Small intestine (tissue), 7 donors: Measurements from ENCODE around the gene MBD5. TPM values are rescaled to one million over a fixed set of nuclear protein-coding genes. Genes with fewer than 3 reads are reported as not detected.

ENCODE experiments used
- DNase-seq, 2 donors: peaks; one replicate each; pipeline versions ENCODE4 v3.0.0 to v3.0.0-alpha.2; 2013
- FAIRE-seq: peaks from 2 replicates; lab custom pipeline; 2012; peaks lifted over from hg19 to GRCh38; lab: Jason Lieb, UNC
- H3K27ac ChIP-seq, 3 donors: one replicate each; pipeline ENCODE4 v1.5.1; 2013; ENCODE audit warnings: low read length in 2 of 3, mild to moderate bottlenecking in 2 of 3, control low read depth in 1 of 3, inconsistent platforms in 1 of 3, low read depth in 1 of 3, moderate library complexity in 1 of 3
- H3K27me3 ChIP-seq, 3 donors: one replicate each; pipeline ENCODE4 v1.6.1; 2013; ENCODE audit warnings: low read length in 3 of 3, inconsistent platforms in 1 of 3; ENCODE audit not compliant: control insufficient read depth in 3 of 3, insufficient read depth in 3 of 3
- H3K36me3 ChIP-seq, 3 donors: one replicate each; pipeline ENCODE4 v1.6.1; 2013; ENCODE audit warnings: low read length in 3 of 3, inconsistent platforms in 1 of 3, low read depth in 1 of 3, mild to moderate bottlenecking in 1 of 3, moderate library complexity in 1 of 3; ENCODE audit not compliant: control insufficient read depth in 3 of 3, insufficient read depth in 2 of 3
- H3K4me1 ChIP-seq, 3 donors: one replicate each; pipeline ENCODE4 v1.6.1; 2013; ENCODE audit warnings: low read length in 2 of 3, inconsistent platforms in 1 of 3, low read depth in 1 of 3, mild to moderate bottlenecking in 1 of 3, moderate library complexity in 1 of 3; ENCODE audit not compliant: control insufficient read depth in 3 of 3, insufficient read depth in 2 of 3
- H3K4me3 ChIP-seq, 3 donors: one replicate each; pipeline ENCODE4 v1.5.1; 2013; ENCODE audit warnings: low read length in 3 of 3, control low read depth in 1 of 3, inconsistent platforms in 1 of 3, low read depth in 1 of 3, mild to moderate bottlenecking in 1 of 3, moderate library complexity in 1 of 3
- H3K9me3 ChIP-seq, 2 donors: one replicate each; pipeline ENCODE4 v1.6.1; 2013; ENCODE audit warnings: low read depth in 1 of 2, low read length in 1 of 2; ENCODE audit not compliant: control insufficient read depth in 2 of 2, insufficient read depth in 1 of 2
- WGBS, 3 donors: extraction: QIAGEN DNeasy Blood & Tissue Kit; methylation state at CpG; one replicate each; pipeline ENCODE4 v1.1.7; 2013; 5-methylcytosine and 5-hydroxymethylcytosine counted together
- polyA plus RNA-seq, 4 donors: library from polyadenylated mRNA; stranded (reverse) in 3 of 4; unstranded in 1 of 4; fragments of 200-250 nt in 3 of 4; fragments of 120-200 nt in 1 of 4; gene quantifications; one replicate each; pipeline versions ENCODE4 v1.2.1 to v1.2.3, GENCODE V29; 2013
- donor health status: healthy with polysubstance abuse.
- donor health status: control.
- donor health status: control.
- donor health status: Bipolar disorder and iron deficiency.
- donor health status: healthy.

The MBD5 gene
- polyA plus RNA-seq, 4 donors, result 2.7 to 19.2 (median 4.7) TPM

- FAIRE-seq, result no peak
Measured at GRCh38 chr2:148351437-148352143, 330.7 kb downstream of the MBD5 start.

DNA sequence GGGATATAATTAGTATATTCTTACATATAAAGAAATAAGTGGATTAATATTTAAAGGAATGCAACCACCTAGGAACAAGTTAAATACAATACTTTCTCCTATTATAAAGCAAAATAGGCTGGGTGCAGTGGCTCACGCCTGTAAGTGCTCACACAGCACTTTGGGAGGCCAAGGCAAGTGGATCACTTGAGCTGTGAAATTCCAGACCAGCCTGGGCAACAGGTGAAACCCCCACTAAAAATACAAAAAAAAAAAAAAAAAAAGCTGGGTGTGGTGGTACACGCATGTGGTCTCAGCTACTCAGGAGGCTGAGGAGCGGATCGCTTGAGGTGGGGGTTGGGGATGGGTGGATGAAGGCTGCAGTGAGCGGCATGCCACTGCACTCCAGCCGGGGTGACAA lies 337.5 kb downstream of the MBD5 start:
- FAIRE-seq (no peak), DNase-seq (no peak)
- H3K27ac ChIP-seq, result no peak overlapping the region
- WGBS, 3 donors, result 80 to 93% (median 83%) methylated on average over 6 of the region's 6 CpGs
- H3K27me3 ChIP-seq, result no peaks in the 10 kb centered on the region
- peaks cover 0 to 10% (median 0%) of the 10 kb centered on the region in 3 donors for H3K36me3 ChIP-seq
- no peaks in the 10 kb centered on the region for H3K4me1 ChIP-seq
- H3K4me3 ChIP-seq, result no peak overlapping the region
- peaks cover 0 to 4% of the 10 kb centered on the region in 2 donors for H3K9me3 ChIP-seq

More at GRCh38 chr2:148351437-148352143, 330.7 kb downstream of the MBD5 start:
- 48 to 64% (median 59%) methylated on average over 2 of the region's 2 CpGs for WGBS, 3 donors
- Histone ChIP-seq H3K4me3 (no peak overlapping the region), H3K36me3 (no peaks in the 10 kb centered on the region), H3K9me3 (no peaks in the 10 kb centered on the region), H3K27ac (no peak overlapping the region), H3K4me1 (no peaks in the 10 kb centered on the region), H3K27me3 (no peaks in the 10 kb centered on the region)
- DNase-seq, result no peak

DNA sequence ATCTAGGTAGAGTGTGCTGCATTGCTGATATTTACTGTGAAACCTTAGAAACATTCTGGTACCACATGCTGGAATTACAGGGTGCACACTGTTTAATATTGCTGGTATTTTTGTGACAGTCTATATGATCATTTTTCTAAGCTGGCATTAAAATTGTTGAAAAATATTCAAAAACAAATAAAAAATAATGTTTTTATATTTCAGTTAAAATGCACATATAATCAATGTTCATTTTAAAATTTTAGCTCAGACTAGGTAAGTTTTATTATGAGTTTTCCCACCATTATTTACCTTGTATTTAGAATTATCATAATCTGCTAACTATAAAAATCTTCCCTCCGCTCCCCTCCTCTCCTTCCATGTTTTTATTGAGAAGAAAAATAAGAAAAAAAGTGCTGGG lies 339.8 kb downstream of the MBD5 start:
- H3K27ac ChIP-seq, result no peak overlapping the region
- FAIRE-seq, result no peak
- no peak overlapping the region for H3K4me3 ChIP-seq
- DNase-seq, result no peak
- H3K4me1 ChIP-seq, result no peaks in the 10 kb centered on the region
- H3K9me3 ChIP-seq, result peaks cover 0 to 7% of the 10 kb centered on the region in 2 donors
- peaks cover 0 to 10% (median 0%) of the 10 kb centered on the region in 3 donors for H3K36me3 ChIP-seq
- 91 to 97% (median 96%) methylated on average over 1 of the region's 1 CpG for WGBS, 3 donors
- H3K27me3 ChIP-seq, result no peaks in the 10 kb centered on the region

GRCh38 chr2:148362144-148362796 lies 341.4 kb downstream of the MBD5 start:
- no peaks in the 10 kb centered on the region for H3K4me1 ChIP-seq
- H3K36me3 ChIP-seq, result peaks cover 0 to 10% (median 0%) of the 10 kb centered on the region in 3 donors
- H3K9me3 ChIP-seq, result peaks cover 0 to 7% of the 10 kb centered on the region in 2 donors
- no peaks in the 10 kb centered on the region for H3K27me3 ChIP-seq
- H3K27ac ChIP-seq, result no peak overlapping the region
- 90 to 94% (median 93%) methylated on average over 10 of the region's 10 CpGs for WGBS, 3 donors
- FAIRE-seq (no peak), DNase-seq (no peak)
- H3K4me3 ChIP-seq, result no peak overlapping the region

DNA sequence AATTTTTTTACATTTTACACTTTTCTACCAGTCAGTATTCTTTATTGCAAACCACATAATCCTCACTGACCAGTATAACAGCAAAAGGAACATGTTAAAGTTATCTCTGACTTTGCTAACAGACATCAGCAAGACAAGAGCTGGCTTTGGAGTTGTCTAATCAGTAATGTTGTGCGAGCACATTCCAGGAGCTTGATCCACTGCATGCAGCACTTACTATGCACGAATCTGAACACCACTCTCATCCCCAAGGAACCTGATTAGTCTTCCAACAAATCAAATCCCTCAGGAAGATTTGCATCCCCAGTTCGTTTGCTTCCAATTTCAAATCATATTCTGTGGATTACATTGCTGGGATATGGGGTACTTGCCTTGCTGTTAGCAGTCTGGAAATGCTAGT lies 354.3 kb downstream of the MBD5 start:
- no peak for FAIRE-seq
- 66 to 78% (median 78%) methylated on average over 3 of the region's 3 CpGs for WGBS, 3 donors
- no peak overlapping the region for H3K27ac ChIP-seq

GRCh38 chr2:148391324-148391723 lies 370.4 kb downstream of the MBD5 start:
- Histone ChIP-seq H3K4me3 (no peak overlapping the region), H3K27ac (no peak overlapping the region), H3K4me1 (no peaks in the 10 kb centered on the region), H3K36me3 (peaks cover 0 to 4% (median 0%) of the 10 kb centered on the region in 3 donors), H3K27me3 (no peaks in the 10 kb centered on the region), H3K9me3 (no peaks in the 10 kb centered on the region)
- no peak for FAIRE-seq
- WGBS, 3 donors, result 78 to 83% (median 80%) methylated on average over 1 of the region's 1 CpG
- DNase-seq, result no peak

More for the DNA sequence above, 354.3 kb downstream of the MBD5 start:
- Histone ChIP-seq H3K27me3 (no peaks in the 10 kb centered on the region), H3K4me1 (no peaks in the 10 kb centered on the region), H3K9me3 (peaks cover 0 to 4% of the 10 kb centered on the region in 2 donors), H3K4me3 (no peak overlapping the region), H3K36me3 (no peaks in the 10 kb centered on the region)
- no peak for DNase-seq

DNA sequence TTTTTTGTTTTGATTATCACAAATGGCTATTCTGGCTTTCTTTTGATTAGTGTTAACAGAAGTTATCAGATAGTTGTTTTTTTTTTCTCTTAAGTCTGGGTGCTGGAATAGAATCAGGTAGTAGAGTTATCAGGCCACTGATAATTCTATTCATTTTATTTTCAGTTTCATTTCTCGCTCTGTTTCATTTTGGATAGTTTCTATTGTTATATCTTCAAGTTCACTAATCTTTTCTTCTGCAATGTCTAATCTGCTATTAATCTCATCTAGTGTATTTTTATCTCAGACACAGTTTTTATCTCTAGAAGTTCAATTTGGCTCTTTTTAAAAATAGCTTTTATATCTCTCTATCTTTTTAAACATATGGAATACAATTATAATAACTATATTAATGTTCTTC lies 381.9 kb downstream of the MBD5 start:
- DNase-seq (no peak), FAIRE-seq (no peak)
- no peaks in the 10 kb centered on the region for H3K4me1 ChIP-seq
- H3K27me3 ChIP-seq, result no peaks in the 10 kb centered on the region
- WGBS, 3 donors, result 42 to 70% (median 50%) methylated on average over 1 of the region's 1 CpG
- no peaks in the 10 kb centered on the region for H3K36me3 ChIP-seq
- H3K4me3 ChIP-seq, result no peak overlapping the region
- no peak overlapping the region for H3K27ac ChIP-seq
- H3K9me3 ChIP-seq, result no peaks in the 10 kb centered on the region

DNA sequence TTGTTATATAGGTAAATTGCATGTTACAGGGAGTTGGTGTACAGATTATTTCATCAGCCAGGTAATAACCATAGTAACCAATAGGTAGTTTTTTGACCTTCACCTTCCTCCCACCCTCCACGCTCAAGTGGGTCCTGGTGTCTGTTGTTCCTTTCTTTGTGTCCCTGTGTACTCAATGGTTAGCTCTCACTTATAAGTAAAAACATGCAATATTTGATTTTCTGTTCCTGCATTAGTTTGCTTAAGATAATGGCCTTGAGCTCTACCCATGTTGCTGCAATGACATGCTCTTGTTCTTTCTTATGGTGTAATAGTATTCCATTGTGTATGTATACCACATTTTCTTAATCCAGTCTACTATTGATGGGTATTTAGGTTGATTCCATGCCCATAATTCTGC lies 390.0 kb downstream of the MBD5 start:
- no peak for FAIRE-seq
- 86 to 96% (median 96%) methylated on average over 1 of the region's 1 CpG for WGBS, 3 donors
- DNase-seq, result no peak
- peaks cover 0 to 7% of the 10 kb centered on the region in 2 donors for H3K9me3 ChIP-seq
- H3K4me1 ChIP-seq, result no peaks in the 10 kb centered on the region
- no peaks in the 10 kb centered on the region for H3K27me3 ChIP-seq
- no peak overlapping the region for H3K4me3 ChIP-seq
- H3K27ac ChIP-seq, result no peak overlapping the region
- no peaks in the 10 kb centered on the region for H3K36me3 ChIP-seq
